Measurements from ENCODE around the gene SHC2. TPM values are rescaled to one million over a fixed set of nuclear protein-coding genes. Genes with fewer than 3 reads are reported as not detected.

The SHC2 gene
- total and polyA plus RNA-seq, 2 experiments from 2014 or later: 2.2 to 4.6 TPM

- H3K36me3 Mint-ChIP-seq (ENCODE audit: low read depth): no peaks in the 10 kb centered on the region
- H3K9me3 Mint-ChIP-seq: peaks cover 4% of the 10 kb centered on the region
- H2AFZ ChIP-seq: no peak overlapping the region
Measured at GRCh38 chr19:465056-465816, 4.4 kb upstream of the SHC2 start.

More at GRCh38 chr19:465056-465816, 4.4 kb upstream of the SHC2 start:
- H3K4me3 ChIP-seq: no peak overlapping the region
- Mint-ChIP-seq H3K4me1 (no peaks in the 10 kb centered on the region; the same call in 2 of the 3 replicates), H3K4me3 (no peak overlapping the region), H3K27ac (no peak overlapping the region), H3K27me3 (ENCODE audit: insufficient read depth, low read depth, poor library complexity) (peaks cover 27% of the 10 kb centered on the region)
- H3K79me2 ChIP-seq (replicated peaks; ENCODE audit: insufficient read depth): no peaks in the 10 kb centered on the region
- H3K4me1 ChIP-seq (ENCODE audit: insufficient read depth): no peaks in the 10 kb centered on the region
- no peak for ATAC-seq
- TF ChIP-seq POLR2AphosphoS5 (IDR thresholded peaks at IDR 0.05; ENCODE audit: low read depth): no peak
- TF ChIP-seq ZNF331 (CRISPR knock-in tag; IDR thresholded peaks at IDR 0.05; ENCODE audit: low read depth): no peak
- no peak for TF ChIP-seq NANOG (IDR thresholded peaks at IDR 0.05; ENCODE audit: borderline replicate concordance)
- no peak for TF ChIP-seq REST (IDR thresholded peaks at IDR 0.05; ENCODE audit: unreplicated experiment)
- TF ChIP-seq EZH2phosphoT487 (IDR thresholded peaks at IDR 0.05; ENCODE audit: unreplicated experiment): no peak
- TF ChIP-seq ETS1 (IDR thresholded peaks at IDR 0.05): no peak
- no peak for TF ChIP-seq JUNB (IDR thresholded peaks at IDR 0.05; ENCODE audit: unreplicated experiment)
- TF ChIP-seq STAT1 (IDR thresholded peaks at IDR 0.05; ENCODE audit: unreplicated experiment): no peak
- TF ChIP-seq EZH2 (IDR thresholded peaks at IDR 0.05; ENCODE audit: low read depth, unreplicated experiment): no peak
- no peak for TF ChIP-seq CREB1 (CRISPR knock-in tag; IDR thresholded peaks at IDR 0.05; ENCODE audit: low read depth)
- TF ChIP-seq ZNF114 (CRISPR knock-in tag; IDR thresholded peaks at IDR 0.05): no peak
- TF ChIP-seq CTCF (conservative IDR thresholded peaks at IDR 0.05; ENCODE audit: low read depth in 2 of 2): no peak
- no peak for TF ChIP-seq ZNF462 (CRISPR knock-in tag; IDR thresholded peaks at IDR 0.05)
- H3K27me3 ChIP-seq (ENCODE audit: insufficient read depth): peaks cover 20% of the 10 kb centered on the region
- no peak overlapping the region for H3K27ac ChIP-seq (ENCODE audit: low read depth)
- H3K36me3 ChIP-seq (ENCODE audit: insufficient read depth): no peaks in the 10 kb centered on the region
- H3K9me2 ChIP-seq (ENCODE audit: insufficient read depth): no peaks in the 10 kb centered on the region
- H3K4me2 ChIP-seq: no peak overlapping the region
- H4K20me1 ChIP-seq (replicated peaks; ENCODE audit: insufficient read depth): no peaks in the 10 kb centered on the region
- no peak for DNase-seq (ENCODE audit: low spot score)
- 0 out of 2 replicates have a peak, but pooled peaks cover 4% of the 10 kb centered on the region for H3F3A ChIP-seq (replicated peaks; ENCODE audit: low read depth)

Data from GM23338 (cell line).